SU-DHL-6 (cell line): ENCODE data around the gene HYPK.

Experiments
- H2AFZ ChIP-seq: fragments of 200-600 bp; sonication (generic); 2 replicates; pipeline ENCODE4 v1.6.1; 2014; ENCODE audit warnings: low read depth, mild to moderate bottlenecking, moderate library complexity, mixed read lengths, antibody characterized with exemption, low read length; ENCODE audit not compliant: severe bottlenecking
- H3F3A ChIP-seq: fragments of 200-600 bp; shearing (Covaris generic); 2 replicates; pipeline ENCODE4 v1.6.0; 2016; ENCODE audit warnings: antibody characterized with exemption, mild to moderate bottlenecking; ENCODE audit not compliant: insufficient read depth
- H3K27ac ChIP-seq: fragments of 200-600 bp; sonication (generic); 2 replicates; pipeline ENCODE4 v1.5.1; 2016; ENCODE audit warnings: low read depth, mild to moderate bottlenecking, low read length, moderate library complexity, mixed read lengths
- H3K27me3 ChIP-seq: fragments of 200-600 bp; sonication (generic), shearing (Covaris generic); 2 replicates; pipeline ENCODE4 v1.6.0; 2014; ENCODE audit warnings: mild to moderate bottlenecking, low read length
- H3K36me3 ChIP-seq: fragments of 200-600 bp; sonication (generic); 2 replicates; pipeline ENCODE4 v1.6.1; 2014; ENCODE audit warnings: mild to moderate bottlenecking, low read length, mixed read lengths
- H3K4me2 ChIP-seq: fragments of 300-600, 200-600 bp; shearing (Covaris generic), sonication (generic); 2 replicates; pipeline ENCODE4 v1.6.0; 2014; ENCODE audit warnings: low read length, low read depth, mild to moderate bottlenecking; ENCODE audit not compliant: poor library complexity, severe bottlenecking
- H3K4me3 ChIP-seq: fragments of 200-600 bp; sonication (generic); 2 replicates; pipeline ENCODE4 v1.5.1; 2014; ENCODE audit warnings: antibody characterized with exemption, low read length, mild to moderate bottlenecking, mixed read lengths; ENCODE audit not compliant: insufficient read depth, poor library complexity, severe bottlenecking
- H3K79me2 ChIP-seq: fragments of 200-600 bp; sonication (generic); 2 replicates; pipeline ENCODE4 v1.6.1; 2014; ENCODE audit warnings: mild to moderate bottlenecking, low read length, moderate library complexity; ENCODE audit not compliant: insufficient read depth
- H3K9ac ChIP-seq: fragments of 200-600 bp; sonication (generic); 2 replicates; pipeline ENCODE4 v1.7.0; 2014; ENCODE audit warnings: mild to moderate bottlenecking, low read length
- H3K9me2 ChIP-seq: fragments of 200-600 bp; sonication (generic); replicated peaks from 2 replicates; pipeline ENCODE4 v1.6.1; 2014; ENCODE audit warnings: low read length; ENCODE audit not compliant: insufficient read depth
- H3K9me3 ChIP-seq: fragments of 200-600 bp; sonication (generic); 2 replicates; pipeline ENCODE4 v1.6.1; 2014; ENCODE audit warnings: low read length, mixed read lengths; ENCODE audit not compliant: insufficient read depth
- H4K20me1 ChIP-seq: fragments of 200-600 bp; sonication (generic); 2 replicates; pipeline ENCODE4 v1.6.1; 2014; ENCODE audit warnings: low read depth, mild to moderate bottlenecking, antibody characterized with exemption, low read length, moderate library complexity, mixed read lengths
- EZH2phosphoT487 ChIP-seq: fragments of 200-600 bp; sonication (generic), shearing (Covaris generic); conservative IDR thresholded peaks from 2 replicates; pipeline ENCODE4 v1.6.1; 2018; ENCODE audit warnings: mild to moderate bottlenecking, antibody characterized with exemption, low read length, moderate library complexity, mixed read lengths
- TF ChIP-seq, protein P1 (sequence below): fragments of 200-600 bp; sonication (generic); IDR thresholded peaks from one replicate; pipeline ENCODE4 v1.5.1; 2017; ENCODE audit warnings: antibody characterized with exemption, mild to moderate bottlenecking, low read length, moderate library complexity; ENCODE audit not compliant: insufficient read depth, poor library complexity, severe bottlenecking

Gene HYPK

DNA sequence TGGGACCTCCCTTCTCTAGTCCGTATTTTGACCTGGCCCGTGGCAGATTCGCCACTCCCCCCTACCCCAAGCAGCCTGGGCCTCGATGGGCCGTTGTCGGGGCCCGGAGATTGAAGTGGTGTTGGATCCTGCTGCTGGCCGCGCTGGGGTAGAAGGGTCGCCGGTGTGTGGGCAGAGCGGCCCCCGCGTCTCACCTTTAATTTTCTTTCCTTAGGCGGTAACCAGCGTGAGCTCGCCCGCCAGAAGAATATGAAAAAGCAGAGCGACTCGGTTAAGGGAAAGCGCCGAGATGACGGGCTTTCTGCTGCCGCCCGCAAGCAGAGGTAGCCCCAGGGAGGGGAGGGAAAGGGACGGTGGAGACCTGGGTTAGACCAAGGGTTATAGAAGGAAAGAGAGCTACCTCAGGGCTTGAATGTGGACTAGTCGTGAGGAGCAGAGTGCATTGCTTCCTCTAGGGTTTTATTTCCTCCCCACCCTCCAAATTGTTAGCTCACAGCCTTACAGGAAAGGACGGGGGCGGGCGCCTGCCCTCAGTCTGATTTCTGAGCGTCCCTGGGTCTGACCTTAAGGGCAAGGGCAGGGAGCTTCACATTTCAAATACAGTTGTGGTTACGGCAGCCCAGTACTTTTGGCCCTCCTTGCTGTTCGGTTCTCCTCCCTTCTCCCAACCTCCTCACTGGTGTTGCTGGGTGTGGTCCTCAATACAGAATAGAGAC is 7.5 kb upstream of the HYPK start:
- H3K27ac ChIP-seq: peak overlapping the region; percentile 86
- H4K20me1 ChIP-seq: no peaks in the 10 kb centered on the region
- TF ChIP-seq, protein P1, sequence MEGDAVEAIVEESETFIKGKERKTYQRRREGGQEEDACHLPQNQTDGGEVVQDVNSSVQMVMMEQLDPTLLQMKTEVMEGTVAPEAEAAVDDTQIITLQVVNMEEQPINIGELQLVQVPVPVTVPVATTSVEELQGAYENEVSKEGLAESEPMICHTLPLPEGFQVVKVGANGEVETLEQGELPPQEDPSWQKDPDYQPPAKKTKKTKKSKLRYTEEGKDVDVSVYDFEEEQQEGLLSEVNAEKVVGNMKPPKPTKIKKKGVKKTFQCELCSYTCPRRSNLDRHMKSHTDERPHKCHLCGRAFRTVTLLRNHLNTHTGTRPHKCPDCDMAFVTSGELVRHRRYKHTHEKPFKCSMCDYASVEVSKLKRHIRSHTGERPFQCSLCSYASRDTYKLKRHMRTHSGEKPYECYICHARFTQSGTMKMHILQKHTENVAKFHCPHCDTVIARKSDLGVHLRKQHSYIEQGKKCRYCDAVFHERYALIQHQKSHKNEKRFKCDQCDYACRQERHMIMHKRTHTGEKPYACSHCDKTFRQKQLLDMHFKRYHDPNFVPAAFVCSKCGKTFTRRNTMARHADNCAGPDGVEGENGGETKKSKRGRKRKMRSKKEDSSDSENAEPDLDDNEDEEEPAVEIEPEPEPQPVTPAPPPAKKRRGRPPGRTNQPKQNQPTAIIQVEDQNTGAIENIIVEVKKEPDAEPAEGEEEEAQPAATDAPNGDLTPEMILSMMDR: no peak
- TF ChIP-seq EZH2phosphoT487: no peak
- peaks cover 26% of the 10 kb centered on the region for H3K79me2 ChIP-seq
- H3K36me3 ChIP-seq: peaks cover 11% of the 10 kb centered on the region
- H3K4me2 ChIP-seq: peak overlapping the region; percentile 70
- H3K9ac ChIP-seq: peak overlapping the region; percentile 90
- H2AFZ ChIP-seq: no peak overlapping the region
- H3K27me3 ChIP-seq: no peaks in the 10 kb centered on the region
- no peaks in the 10 kb centered on the region for H3K9me3 ChIP-seq
- H3K9me2 ChIP-seq: no peaks in the 10 kb centered on the region
- H3F3A ChIP-seq: peaks cover 68% of the 10 kb centered on the region
- H3K4me3 ChIP-seq: peak overlapping the region; percentile 72

DNA sequence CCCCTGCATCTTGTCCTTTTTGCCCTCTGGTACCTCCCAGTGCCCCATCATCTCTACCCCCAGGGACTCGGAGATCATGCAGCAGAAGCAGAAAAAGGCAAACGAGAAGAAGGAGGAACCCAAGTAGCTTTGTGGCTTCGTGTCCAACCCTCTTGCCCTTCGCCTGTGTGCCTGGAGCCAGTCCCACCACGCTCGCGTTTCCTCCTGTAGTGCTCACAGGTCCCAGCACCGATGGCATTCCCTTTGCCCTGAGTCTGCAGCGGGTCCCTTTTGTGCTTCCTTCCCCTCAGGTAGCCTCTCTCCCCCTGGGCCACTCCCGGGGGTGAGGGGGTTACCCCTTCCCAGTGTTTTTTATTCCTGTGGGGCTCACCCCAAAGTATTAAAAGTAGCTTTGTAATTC is 6.8 kb upstream of the HYPK start:
- H3K27me3 ChIP-seq: no peaks in the 10 kb centered on the region
- H3F3A ChIP-seq: peaks cover 68% of the 10 kb centered on the region
- H3K4me2 ChIP-seq: peak overlapping the region; percentile 70
- no peaks in the 10 kb centered on the region for H3K9me2 ChIP-seq
- H3K36me3 ChIP-seq: peaks cover 11% of the 10 kb centered on the region
- peaks cover 26% of the 10 kb centered on the region for H3K79me2 ChIP-seq
- TF ChIP-seq EZH2phosphoT487: no peak
- TF ChIP-seq, protein P1: no peak
- no peaks in the 10 kb centered on the region for H4K20me1 ChIP-seq
- H3K9me3 ChIP-seq: no peaks in the 10 kb centered on the region
- peak overlapping the region; percentile 86 for H3K27ac ChIP-seq
- H3K4me3 ChIP-seq: peak overlapping the region; percentile 72
- no peak overlapping the region for H2AFZ ChIP-seq
- peak overlapping the region; percentile 90 for H3K9ac ChIP-seq

DNA sequence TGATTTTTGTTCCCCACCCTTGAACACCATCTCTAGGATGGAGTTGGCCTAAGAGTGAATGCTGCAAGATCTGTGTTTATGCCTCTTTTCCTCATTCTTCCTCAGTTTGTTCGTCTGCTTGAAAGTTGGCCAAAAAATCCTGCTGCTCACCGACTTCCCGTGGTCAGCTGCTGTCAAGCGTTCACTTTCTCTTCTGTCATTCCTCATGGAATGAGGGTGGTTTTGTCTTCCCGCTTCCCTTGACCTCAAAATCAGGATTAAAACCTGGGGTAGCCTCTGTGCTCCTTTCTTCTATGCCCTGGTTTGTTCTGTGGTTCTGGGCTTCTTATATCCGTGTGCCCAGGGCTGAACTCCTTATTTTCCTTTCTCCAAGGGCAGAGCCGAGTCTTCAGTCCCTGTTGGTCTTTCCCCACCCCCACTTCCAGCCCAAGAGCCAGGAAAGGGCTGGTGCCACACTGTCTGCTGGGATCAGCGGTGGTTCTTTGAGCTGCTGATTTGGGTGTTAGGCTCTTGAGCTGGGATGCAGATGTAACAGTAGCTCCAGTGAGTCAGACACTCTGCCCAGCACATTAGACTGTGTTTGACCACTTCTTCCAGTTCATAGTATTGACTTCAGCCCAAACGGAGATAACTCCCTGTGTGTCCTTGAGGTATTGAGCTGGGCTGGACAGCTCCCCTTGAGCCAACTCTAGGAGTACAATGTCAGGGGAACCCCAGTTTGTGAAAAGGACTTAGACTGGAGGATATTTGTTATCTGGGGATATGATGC is 5.9 kb upstream of the HYPK start:
- no peaks in the 10 kb centered on the region for H4K20me1 ChIP-seq
- peaks cover 26% of the 10 kb centered on the region for H3K79me2 ChIP-seq
- H3K9me2 ChIP-seq: no peaks in the 10 kb centered on the region
- H2AFZ ChIP-seq: no peak overlapping the region
- no peaks in the 10 kb centered on the region for H3K27me3 ChIP-seq
- peak overlapping the region; percentile 86 for H3K27ac ChIP-seq
- H3K4me2 ChIP-seq: peak overlapping the region; percentile 70
- no peak overlapping the region for H3K4me3 ChIP-seq
- peaks cover 11% of the 10 kb centered on the region for H3K36me3 ChIP-seq
- TF ChIP-seq EZH2phosphoT487: no peak
- TF ChIP-seq, protein P1: no peak
- peak overlapping the region; percentile 90; the same call in 1 of the 2 replicates for H3K9ac ChIP-seq
- no peaks in the 10 kb centered on the region for H3K9me3 ChIP-seq
- peaks cover 68% of the 10 kb centered on the region for H3F3A ChIP-seq
